Measurements from ENCODE around the gene MAP1LC3B. TPM values are rescaled to one million over a fixed set of nuclear protein-coding genes. Genes with fewer than 3 reads are reported as not detected.

Gene MAP1LC3B
- total RNA-seq, 5 donors from 2014 or later (not counting 1 experiment from before 2014, with no cell fraction given): 51.3 to 90.4 (median 53.3) TPM

DNA sequence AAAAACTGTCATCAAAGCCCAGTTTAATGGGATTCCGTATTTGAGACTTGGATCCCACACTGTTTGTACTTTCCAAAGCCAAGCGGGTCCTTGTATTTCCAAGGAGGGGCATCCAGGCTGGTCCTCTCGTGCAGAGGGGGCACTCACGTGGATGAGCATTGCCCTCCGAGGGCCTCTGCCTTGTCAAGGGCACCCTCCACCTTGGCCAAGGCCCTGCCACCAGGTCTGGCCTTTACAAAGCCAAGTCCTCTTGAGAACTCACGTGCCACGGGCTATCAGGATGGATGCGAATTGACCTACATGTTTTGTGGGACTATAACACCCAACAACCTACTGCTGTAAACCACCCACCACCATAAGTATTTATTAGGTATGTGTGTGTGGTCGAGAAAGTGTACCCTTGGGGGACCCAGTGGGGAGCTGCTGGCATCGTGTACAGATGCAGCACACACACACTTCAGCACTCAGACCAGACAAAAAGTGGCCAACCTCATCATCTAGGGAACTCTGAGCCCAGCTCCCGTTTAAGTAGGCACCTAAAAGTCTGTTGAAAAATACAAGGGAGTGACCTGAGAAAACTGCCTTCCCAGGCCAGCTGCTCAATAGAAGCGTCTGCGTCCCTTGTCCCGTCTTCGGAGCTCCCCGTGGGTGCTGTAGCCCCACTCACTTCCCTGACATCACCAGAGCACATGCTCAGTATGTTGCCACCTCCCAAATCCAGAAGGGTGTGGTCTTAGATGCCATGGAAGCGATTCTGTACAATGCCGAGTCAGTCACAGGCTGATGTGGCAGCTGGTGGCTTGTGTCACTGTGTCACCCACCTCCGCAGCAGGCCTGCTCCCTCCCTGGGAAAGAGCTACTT is 12.9 kb downstream of the MAP1LC3B start:
- H3K4me1 ChIP-seq (ENCODE audit: control insufficient read depth in 1 of 2, extremely low read depth in 1 of 2, insufficient read depth in 2 of 2, low read length in 2 of 2): no peaks in the 10 kb centered on the region
- WGBS (ENCODE audit: insufficient coverage): 90% methylated on average over 15 of the region's 19 CpGs
- ChIA-PET CTCF (interaction anchor here (0.7 to 1.2 kb wide), 3 partner anchors 51 to 230 kb away, joined by 3 to 5 read pairs (median 3); no protein-coding TSS in a partner anchor), POLR2A (no interaction called here)
- H3K36me3 ChIP-seq (ENCODE audit: control insufficient read depth in 2 of 2, extremely low read depth in 1 of 2, insufficient read depth in 1 of 2, low read length in 1 of 2): peaks cover 2 to 59% of the 10 kb centered on the region in 2 donors
- no peaks in the 10 kb centered on the region for H3K27me3 ChIP-seq (replicated peaks in 1 of 2; ENCODE audit: control insufficient read depth in 2 of 2, extremely low read depth in 1 of 2, insufficient read depth in 2 of 2, low read length in 1 of 2)
- no peak overlapping the region for H3K27ac Mint-ChIP-seq
- no peak for ATAC-seq (replicated peaks in 1 of 4)
- no peak overlapping the region for H3K4me3 Mint-ChIP-seq
- no peaks in the 10 kb centered on the region for H3K9me3 Mint-ChIP-seq
- peaks cover 0 to 6% (median 3%) of the 10 kb centered on the region in 3 donors for H3K4me1 Mint-ChIP-seq
- DNase-seq: no peak
- peaks cover 30% of the 10 kb centered on the region for H3K36me3 Mint-ChIP-seq
- H3K4me3 ChIP-seq (ENCODE audit: control insufficient read depth in 1 of 2, extremely low read depth in 1 of 2, low read length in 1 of 2): no peak overlapping the region
- no peak overlapping the region for H3K27ac ChIP-seq (ENCODE audit: low read length)
- H3K27me3 Mint-ChIP-seq: no peaks in the 10 kb centered on the region
- no peaks in the 10 kb centered on the region for H3K9me3 ChIP-seq

DNA sequence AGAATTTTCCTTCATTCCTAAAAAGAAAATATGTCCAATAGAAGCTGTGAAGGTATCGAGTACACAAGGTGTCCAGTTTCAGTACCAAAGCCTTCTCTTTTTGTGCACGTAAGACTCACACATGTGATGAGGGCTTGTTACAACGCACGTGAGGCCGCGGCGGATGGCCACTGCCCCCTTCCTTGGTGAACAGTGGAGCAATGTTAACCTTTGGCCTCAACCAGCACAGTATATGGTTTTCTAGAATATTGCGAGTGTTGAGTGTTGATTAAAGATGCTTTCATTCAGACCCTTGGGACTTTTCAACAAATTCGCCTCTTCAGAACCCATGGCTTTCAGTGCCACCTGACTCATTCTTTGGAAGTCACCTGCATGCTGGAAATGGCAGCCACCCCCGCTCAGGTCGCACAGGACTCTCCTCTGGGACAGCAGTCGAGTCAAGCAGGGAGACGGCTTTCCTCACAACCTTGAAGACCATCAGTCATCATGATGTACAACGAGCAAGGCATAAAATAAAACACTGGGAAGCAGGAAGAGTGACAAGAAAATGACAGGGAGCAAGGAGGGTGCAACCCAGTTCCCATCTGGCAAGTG is 14.5 kb downstream of the MAP1LC3B start:
- Mint-ChIP-seq H3K36me3 (peaks cover 36% of the 10 kb centered on the region), H3K9me3 (no peaks in the 10 kb centered on the region), H3K27ac (no peak overlapping the region), H3K27me3 (no peaks in the 10 kb centered on the region), H3K4me3 (no peak overlapping the region), H3K4me1 (peaks cover 0 to 6% (median 3%) of the 10 kb centered on the region in 3 donors)
- Histone ChIP-seq H3K36me3 (ENCODE audit: control insufficient read depth in 2 of 2, extremely low read depth in 1 of 2, insufficient read depth in 1 of 2, low read length in 1 of 2) (peaks cover 7 to 49% of the 10 kb centered on the region in 2 donors), H3K9me3 (no peaks in the 10 kb centered on the region), H3K27ac (ENCODE audit: low read length) (no peak overlapping the region), H3K27me3 (replicated peaks in 1 of 2; ENCODE audit: control insufficient read depth in 2 of 2, extremely low read depth in 1 of 2, insufficient read depth in 2 of 2, low read length in 1 of 2) (no peaks in the 10 kb centered on the region), H3K4me1 (ENCODE audit: control insufficient read depth in 1 of 2, extremely low read depth in 1 of 2, insufficient read depth in 2 of 2, low read length in 2 of 2) (no peaks in the 10 kb centered on the region), H3K4me3 (ENCODE audit: control insufficient read depth in 1 of 2, extremely low read depth in 1 of 2, low read length in 1 of 2) (no peak overlapping the region)
- WGBS (ENCODE audit: insufficient coverage): 97% methylated on average over 4 of the region's 14 CpGs
- ChIA-PET CTCF (no interaction called here), POLR2A (no interaction called here)
- DNase-seq: no peak
- no peak for ATAC-seq (replicated peaks in 1 of 4)

DNA sequence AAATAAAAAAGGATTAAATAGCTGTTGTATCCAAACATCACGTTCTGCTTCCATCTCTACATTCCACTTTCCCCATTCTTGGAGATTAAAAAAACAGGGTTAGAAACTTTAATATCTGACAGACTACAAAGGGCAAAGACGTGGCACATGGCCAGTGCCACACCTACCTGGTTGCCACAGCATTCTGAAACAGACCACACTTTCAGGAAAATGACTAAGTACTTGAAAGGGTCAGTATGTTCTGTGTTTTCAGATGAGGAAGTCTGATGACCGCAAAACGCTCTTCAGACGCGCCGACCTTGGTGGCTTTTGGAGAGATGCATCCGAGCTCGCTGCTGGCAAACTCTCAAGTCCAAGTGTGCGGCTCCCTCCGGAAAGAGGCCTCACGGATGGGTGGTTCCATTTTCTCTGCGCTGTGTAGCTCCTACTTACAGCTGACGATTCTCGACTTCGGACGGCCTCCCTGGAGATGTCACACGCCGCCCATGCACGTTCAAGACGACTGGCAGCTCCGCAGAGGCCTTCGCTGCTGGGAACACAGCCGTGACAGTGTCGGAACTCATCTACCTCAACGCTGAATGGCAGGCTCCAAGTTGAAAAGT is 15.5 kb downstream of the MAP1LC3B start:
- peak in 3 of 4 experiments; percentile 13 to 43 (median 32) for ATAC-seq (replicated peaks in 1 of 4)
- Histone ChIP-seq H3K4me1 (ENCODE audit: control insufficient read depth in 1 of 2, extremely low read depth in 1 of 2, insufficient read depth in 2 of 2, low read length in 2 of 2) (no peaks in the 10 kb centered on the region), H3K27me3 (replicated peaks in 1 of 2; ENCODE audit: control insufficient read depth in 2 of 2, extremely low read depth in 1 of 2, insufficient read depth in 2 of 2, low read length in 1 of 2) (no peaks in the 10 kb centered on the region), H3K27ac (ENCODE audit: low read length) (no peak overlapping the region), H3K4me3 (ENCODE audit: control insufficient read depth in 1 of 2, extremely low read depth in 1 of 2, low read length in 1 of 2) (no peak overlapping the region), H3K36me3 (ENCODE audit: control insufficient read depth in 2 of 2, extremely low read depth in 1 of 2, insufficient read depth in 1 of 2, low read length in 1 of 2) (peaks cover 9 to 54% of the 10 kb centered on the region in 2 donors), H3K9me3 (no peaks in the 10 kb centered on the region)
- Mint-ChIP-seq H3K4me1 (peaks cover 0 to 6% (median 3%) of the 10 kb centered on the region in 3 donors), H3K4me3 (no peak overlapping the region), H3K36me3 (peaks cover 37% of the 10 kb centered on the region), H3K27me3 (no peaks in the 10 kb centered on the region), H3K9me3 (no peaks in the 10 kb centered on the region), H3K27ac (peak overlapping the region; percentile 19 to 61)
- ChIA-PET POLR2A (no interaction called here), CTCF (interaction anchor here in 1 of 2 donors (0.6 kb wide), 1 partner anchor 13 kb away, joined by 3 read pairs; no protein-coding TSS in a partner anchor)
- peak in 4 of 35 experiments; percentile 6 to 21 (median 17) for DNase-seq
- 90% methylated on average over 20 of the region's 26 CpGs for WGBS (ENCODE audit: insufficient coverage)

DNA sequence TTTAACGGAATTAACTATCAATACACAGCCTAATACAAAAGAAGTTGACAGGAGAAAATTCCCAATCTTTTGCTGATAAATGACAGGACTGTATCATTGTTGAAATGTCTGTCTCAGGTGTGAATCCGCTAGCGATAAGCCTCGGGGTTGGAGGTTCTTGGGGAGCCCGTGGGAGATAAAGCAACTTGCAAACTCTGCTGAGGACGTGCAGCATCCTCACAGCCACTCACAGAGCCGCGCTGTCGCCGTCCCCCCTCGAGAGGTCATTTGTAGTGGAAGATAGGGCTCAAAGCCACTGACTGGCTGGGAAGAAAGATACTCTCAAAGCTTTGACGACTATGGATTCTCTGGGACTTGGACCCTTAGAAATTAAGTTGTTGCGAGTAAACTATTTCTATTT is 17.0 kb downstream of the MAP1LC3B start:
- H3K36me3 ChIP-seq (ENCODE audit: control insufficient read depth in 2 of 2, extremely low read depth in 1 of 2, insufficient read depth in 1 of 2, low read length in 1 of 2): peaks cover 9 to 48% of the 10 kb centered on the region in 2 donors
- POLR2A ChIA-PET: no interaction called here
- H3K4me1 ChIP-seq (ENCODE audit: control insufficient read depth in 1 of 2, extremely low read depth in 1 of 2, insufficient read depth in 2 of 2, low read length in 2 of 2): no peaks in the 10 kb centered on the region
- CTCF ChIA-PET: no interaction called here
- H3K27me3 ChIP-seq (replicated peaks in 1 of 2; ENCODE audit: control insufficient read depth in 2 of 2, extremely low read depth in 1 of 2, insufficient read depth in 2 of 2, low read length in 1 of 2): no peaks in the 10 kb centered on the region
- no peaks in the 10 kb centered on the region for H3K9me3 ChIP-seq
- no peak for DNase-seq
- H3K27ac ChIP-seq (ENCODE audit: low read length): no peak overlapping the region
- no peak for ATAC-seq (replicated peaks in 1 of 4)
- H3K9me3 Mint-ChIP-seq: no peaks in the 10 kb centered on the region
- H3K36me3 Mint-ChIP-seq: peaks cover 42% of the 10 kb centered on the region
- H3K27ac Mint-ChIP-seq: no peak overlapping the region
- H3K4me3 Mint-ChIP-seq: no peak overlapping the region
- no peaks in the 10 kb centered on the region for H3K27me3 Mint-ChIP-seq
- H3K4me1 Mint-ChIP-seq: peaks cover 0 to 6% (median 3%) of the 10 kb centered on the region in 3 donors
- 95% methylated on average over 4 of the region's 13 CpGs for WGBS (ENCODE audit: insufficient coverage)
- H3K4me3 ChIP-seq (ENCODE audit: control insufficient read depth in 1 of 2, extremely low read depth in 1 of 2, low read length in 1 of 2): no peak overlapping the region

DNA sequence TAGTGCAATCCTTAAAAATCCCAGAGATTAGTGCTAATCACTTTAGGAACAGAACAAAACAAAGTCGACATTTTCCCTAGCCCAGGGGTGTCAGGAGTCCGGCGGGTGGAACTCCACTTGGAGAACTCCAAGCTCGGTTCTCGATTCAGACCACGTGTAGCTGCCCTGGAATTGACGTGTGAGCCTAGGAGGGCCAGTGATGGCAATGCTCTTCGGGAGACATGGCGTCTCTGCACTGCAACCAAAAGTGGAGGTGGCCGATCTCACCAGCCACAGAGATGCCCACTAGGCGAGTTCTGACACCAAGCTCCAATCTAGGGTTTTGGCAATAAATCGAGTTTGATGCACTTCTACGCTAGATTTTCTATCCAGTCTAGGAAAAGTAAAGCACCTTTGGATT is 17.6 kb downstream of the MAP1LC3B start:
- 98% methylated on average over 13 of the region's 13 CpGs for WGBS (ENCODE audit: insufficient coverage)
- DNase-seq (no peak), ATAC-seq (replicated peaks in 1 of 4) (no peak)
- no peak overlapping the region for H3K27ac Mint-ChIP-seq
- Histone ChIP-seq H3K4me1 (ENCODE audit: control insufficient read depth in 1 of 2, extremely low read depth in 1 of 2, insufficient read depth in 2 of 2, low read length in 2 of 2) (no peaks in the 10 kb centered on the region), H3K9me3 (no peaks in the 10 kb centered on the region), H3K36me3 (ENCODE audit: control insufficient read depth in 2 of 2, extremely low read depth in 1 of 2, insufficient read depth in 1 of 2, low read length in 1 of 2) (peaks cover 9 to 46% of the 10 kb centered on the region in 2 donors), H3K27me3 (replicated peaks in 1 of 2; ENCODE audit: control insufficient read depth in 2 of 2, extremely low read depth in 1 of 2, insufficient read depth in 2 of 2, low read length in 1 of 2) (no peaks in the 10 kb centered on the region), H3K27ac (ENCODE audit: low read length) (no peak overlapping the region), H3K4me3 (ENCODE audit: control insufficient read depth in 1 of 2, extremely low read depth in 1 of 2, low read length in 1 of 2) (no peak overlapping the region)
- ChIA-PET POLR2A (no interaction called here), CTCF (interaction anchor here in 1 of 2 donors (0.6 kb wide), 1 partner anchor 224 kb away, joined by 3 read pairs; no protein-coding TSS in a partner anchor)
- H3K4me3 Mint-ChIP-seq: no peak overlapping the region
- H3K9me3 Mint-ChIP-seq: no peaks in the 10 kb centered on the region
- peaks cover 46% of the 10 kb centered on the region for H3K36me3 Mint-ChIP-seq
- peaks cover 0 to 6% (median 3%) of the 10 kb centered on the region in 3 donors for H3K4me1 Mint-ChIP-seq
- no peaks in the 10 kb centered on the region for H3K27me3 Mint-ChIP-seq

DNA sequence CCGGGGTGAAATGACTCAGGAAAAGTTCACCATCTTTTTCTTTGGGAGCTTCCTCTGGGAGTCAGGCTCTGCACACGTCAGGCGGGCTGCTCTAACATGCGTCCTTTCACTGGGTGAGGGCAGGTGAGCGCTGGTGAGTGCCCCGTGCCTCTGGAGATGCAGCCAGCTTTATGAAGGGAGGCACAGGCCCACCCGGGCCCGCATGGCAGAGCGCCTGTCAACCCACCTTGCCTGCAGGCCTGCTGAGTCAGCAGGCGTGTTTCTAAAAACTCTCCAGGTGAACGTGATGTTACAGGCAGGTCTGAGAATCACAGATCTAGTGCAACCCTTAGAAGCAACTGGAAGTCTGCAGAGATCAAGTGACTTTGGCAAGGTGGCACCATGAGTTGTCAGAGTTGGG is 18.4 kb downstream of the MAP1LC3B start:
- peaks cover 47% of the 10 kb centered on the region for H3K36me3 Mint-ChIP-seq

More for the DNA sequence above, 18.4 kb downstream of the MAP1LC3B start:
- Histone ChIP-seq H3K4me1 (ENCODE audit: control insufficient read depth in 1 of 2, extremely low read depth in 1 of 2, insufficient read depth in 2 of 2, low read length in 2 of 2) (no peaks in the 10 kb centered on the region), H3K4me3 (ENCODE audit: control insufficient read depth in 1 of 2, extremely low read depth in 1 of 2, low read length in 1 of 2) (no peak overlapping the region), H3K27ac (ENCODE audit: low read length) (no peak overlapping the region), H3K9me3 (no peaks in the 10 kb centered on the region), H3K36me3 (ENCODE audit: control insufficient read depth in 2 of 2, extremely low read depth in 1 of 2, insufficient read depth in 1 of 2, low read length in 1 of 2) (peaks cover 10 to 42% of the 10 kb centered on the region in 2 donors), H3K27me3 (replicated peaks in 1 of 2; ENCODE audit: control insufficient read depth in 2 of 2, extremely low read depth in 1 of 2, insufficient read depth in 2 of 2, low read length in 1 of 2) (no peaks in the 10 kb centered on the region)
- ChIA-PET POLR2A (no interaction called here), CTCF (interaction anchor here in 1 of 2 donors (0.6 kb wide), 1 partner anchor 223 kb away, joined by 3 read pairs; no protein-coding TSS in a partner anchor)
- 94% methylated on average over 11 of the region's 11 CpGs for WGBS (ENCODE audit: insufficient coverage)
- peaks cover 0 to 6% (median 3%) of the 10 kb centered on the region in 3 donors for H3K4me1 Mint-ChIP-seq
- no peak overlapping the region for H3K27ac Mint-ChIP-seq
- no peak overlapping the region for H3K4me3 Mint-ChIP-seq
- DNase-seq (no peak), ATAC-seq (replicated peaks in 1 of 4) (no peak)
- no peaks in the 10 kb centered on the region for H3K9me3 Mint-ChIP-seq
- no peaks in the 10 kb centered on the region for H3K27me3 Mint-ChIP-seq

Data from T-cell (primary cell).